ENCODE data around the gene SPRY4.

DNA sequence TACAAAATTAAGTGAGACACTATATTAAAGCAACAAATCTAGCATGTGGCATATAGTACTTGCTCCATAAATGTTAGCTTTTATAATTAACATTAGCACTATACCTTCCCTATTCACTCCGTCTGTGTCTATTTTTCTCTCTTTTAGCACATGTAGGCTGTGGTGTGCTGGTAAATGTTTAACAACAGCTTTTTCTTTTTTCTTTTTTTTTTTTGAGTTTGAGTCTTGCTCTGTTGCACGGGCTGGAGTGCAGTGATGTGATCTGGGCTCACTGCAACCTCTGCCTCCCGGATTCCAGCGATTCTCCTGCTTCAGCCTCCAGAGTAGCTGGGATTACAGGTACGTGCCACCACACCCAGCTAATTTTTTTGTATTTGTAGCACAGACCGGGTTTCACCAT, 62.1 kb downstream of the SPRY4 start:
- TF ChIP-seq, protein P1, sequence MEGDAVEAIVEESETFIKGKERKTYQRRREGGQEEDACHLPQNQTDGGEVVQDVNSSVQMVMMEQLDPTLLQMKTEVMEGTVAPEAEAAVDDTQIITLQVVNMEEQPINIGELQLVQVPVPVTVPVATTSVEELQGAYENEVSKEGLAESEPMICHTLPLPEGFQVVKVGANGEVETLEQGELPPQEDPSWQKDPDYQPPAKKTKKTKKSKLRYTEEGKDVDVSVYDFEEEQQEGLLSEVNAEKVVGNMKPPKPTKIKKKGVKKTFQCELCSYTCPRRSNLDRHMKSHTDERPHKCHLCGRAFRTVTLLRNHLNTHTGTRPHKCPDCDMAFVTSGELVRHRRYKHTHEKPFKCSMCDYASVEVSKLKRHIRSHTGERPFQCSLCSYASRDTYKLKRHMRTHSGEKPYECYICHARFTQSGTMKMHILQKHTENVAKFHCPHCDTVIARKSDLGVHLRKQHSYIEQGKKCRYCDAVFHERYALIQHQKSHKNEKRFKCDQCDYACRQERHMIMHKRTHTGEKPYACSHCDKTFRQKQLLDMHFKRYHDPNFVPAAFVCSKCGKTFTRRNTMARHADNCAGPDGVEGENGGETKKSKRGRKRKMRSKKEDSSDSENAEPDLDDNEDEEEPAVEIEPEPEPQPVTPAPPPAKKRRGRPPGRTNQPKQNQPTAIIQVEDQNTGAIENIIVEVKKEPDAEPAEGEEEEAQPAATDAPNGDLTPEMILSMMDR (IDR thresholded peaks at IDR 0.05), result no peak
- no peak for TF ChIP-seq POLR2A (IDR thresholded peaks at IDR 0.05)
- TF ChIP-seq POLR2AphosphoS5 (IDR thresholded peaks at IDR 0.05), result no peak

Measured in upper lobe of left lung (tissue), 4 donors.